Iris pigment epithelial cell (primary cell): ENCODE data around the gene SLC66A1.
"Not testable (repeated sequence)": the region's sequence is repeated elsewhere in the genome, so short reads cannot be mapped to it uniquely, and the experiment has no call there.

Experiments used
- DNase-seq: peaks from one replicate; pipeline ENCODE4 v3.0.0-alpha.2; 2011; ENCODE audit warnings: low read depth

The SLC66A1 gene, protein sequence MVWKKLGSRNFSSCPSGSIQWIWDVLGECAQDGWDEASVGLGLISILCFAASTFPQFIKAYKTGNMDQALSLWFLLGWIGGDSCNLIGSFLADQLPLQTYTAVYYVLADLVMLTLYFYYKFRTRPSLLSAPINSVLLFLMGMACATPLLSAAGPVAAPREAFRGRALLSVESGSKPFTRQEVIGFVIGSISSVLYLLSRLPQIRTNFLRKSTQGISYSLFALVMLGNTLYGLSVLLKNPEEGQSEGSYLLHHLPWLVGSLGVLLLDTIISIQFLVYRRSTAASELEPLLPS

DNA sequence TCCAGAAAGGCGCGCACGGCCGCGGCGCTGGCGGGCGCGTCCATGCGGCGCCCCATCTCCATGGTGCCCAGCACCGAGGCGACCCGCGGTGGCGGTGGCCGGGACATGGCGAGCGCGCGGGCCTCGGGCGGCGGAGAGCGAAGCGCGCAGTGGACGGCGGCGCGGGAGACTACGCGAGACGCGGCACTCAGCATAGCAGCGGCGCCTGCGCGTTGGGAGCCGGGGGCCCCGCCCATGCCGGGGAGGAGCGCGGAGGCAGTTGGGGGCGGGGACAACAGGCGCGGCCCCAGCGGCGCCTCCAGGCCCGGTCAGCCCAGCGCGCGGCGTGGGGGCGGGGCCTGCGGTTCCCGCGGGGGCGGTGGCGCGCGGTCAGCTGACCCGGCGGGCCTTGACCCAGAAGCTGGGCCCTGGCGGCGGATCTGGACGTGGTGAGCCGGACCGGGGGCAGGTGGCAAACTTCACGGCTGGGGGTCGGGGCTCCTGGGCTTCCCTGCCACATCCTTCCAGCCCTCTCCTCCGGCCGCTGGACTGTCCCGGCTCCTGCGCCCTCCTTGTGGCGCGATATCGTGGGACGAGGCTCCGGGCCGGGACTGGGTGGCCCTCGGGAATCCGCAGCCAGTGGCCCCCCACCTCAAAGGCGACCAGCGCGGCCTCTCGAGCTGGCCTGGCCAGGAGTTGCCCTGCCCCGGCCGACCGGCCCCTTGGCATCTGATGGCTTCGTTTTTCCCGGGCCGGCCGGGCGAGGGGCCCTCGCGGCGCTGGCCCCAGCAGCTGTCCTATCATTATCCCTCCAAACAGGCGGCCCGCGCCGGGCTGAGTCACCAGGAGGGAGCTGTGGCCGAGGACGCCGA, at the start of gene SLC66A1, which contains the start of gene AKR7A2:
Gene SLC66A1 (plus strand): TSS at position 396 of the 851 bp plus-strand sequence. CDS start 5,352 bp downstream, outside the sequence.
Gene AKR7A2 (minus strand): TSS at position 214 of the 851 bp plus-strand sequence. CDS start 20 bp downstream, at position 194.
- peak; percentile 90 for DNase-seq

DNA sequence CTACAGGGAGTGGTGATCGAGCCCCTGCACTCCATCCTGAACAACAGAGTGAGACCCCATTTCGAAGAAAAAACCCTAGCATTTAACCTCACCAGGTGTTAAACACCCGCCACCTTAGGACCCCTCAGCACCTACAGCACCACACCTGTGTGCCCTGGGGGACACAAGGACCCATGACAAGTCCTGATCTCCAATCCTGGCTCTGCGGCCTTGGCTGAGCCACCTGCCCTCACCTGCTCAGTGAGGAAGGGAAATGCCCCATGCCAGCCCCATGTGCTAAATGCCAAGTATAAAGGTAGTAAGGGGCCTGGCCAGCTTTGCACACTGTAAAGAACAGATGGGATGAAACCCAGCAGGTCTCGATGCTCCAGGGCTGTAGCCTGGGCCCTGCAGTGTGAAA, 49.4 kb upstream of the SLC66A1 start:
- no peak for DNase-seq

DNA sequence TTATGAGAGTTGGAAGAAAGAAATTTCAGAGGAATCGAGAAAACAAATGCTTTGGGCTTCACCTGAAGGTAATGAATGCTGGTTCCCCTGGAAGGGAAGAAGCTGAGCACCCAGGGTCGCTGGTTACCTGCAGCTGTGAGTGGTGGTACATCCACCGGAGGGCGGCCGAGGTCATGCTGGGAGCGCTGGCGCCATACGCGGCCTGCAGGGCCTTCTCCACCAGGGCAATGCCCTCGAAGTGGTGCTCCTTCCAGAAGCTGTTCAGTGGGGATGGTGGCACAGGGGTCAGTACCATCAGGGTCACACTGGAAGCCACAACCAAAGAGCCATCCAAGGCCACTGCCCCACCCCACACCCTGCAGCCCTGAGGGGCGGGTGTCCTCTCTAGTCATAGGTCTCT, 43.7 kb upstream of the SLC66A1 start:
- DNase-seq: no peak

DNA sequence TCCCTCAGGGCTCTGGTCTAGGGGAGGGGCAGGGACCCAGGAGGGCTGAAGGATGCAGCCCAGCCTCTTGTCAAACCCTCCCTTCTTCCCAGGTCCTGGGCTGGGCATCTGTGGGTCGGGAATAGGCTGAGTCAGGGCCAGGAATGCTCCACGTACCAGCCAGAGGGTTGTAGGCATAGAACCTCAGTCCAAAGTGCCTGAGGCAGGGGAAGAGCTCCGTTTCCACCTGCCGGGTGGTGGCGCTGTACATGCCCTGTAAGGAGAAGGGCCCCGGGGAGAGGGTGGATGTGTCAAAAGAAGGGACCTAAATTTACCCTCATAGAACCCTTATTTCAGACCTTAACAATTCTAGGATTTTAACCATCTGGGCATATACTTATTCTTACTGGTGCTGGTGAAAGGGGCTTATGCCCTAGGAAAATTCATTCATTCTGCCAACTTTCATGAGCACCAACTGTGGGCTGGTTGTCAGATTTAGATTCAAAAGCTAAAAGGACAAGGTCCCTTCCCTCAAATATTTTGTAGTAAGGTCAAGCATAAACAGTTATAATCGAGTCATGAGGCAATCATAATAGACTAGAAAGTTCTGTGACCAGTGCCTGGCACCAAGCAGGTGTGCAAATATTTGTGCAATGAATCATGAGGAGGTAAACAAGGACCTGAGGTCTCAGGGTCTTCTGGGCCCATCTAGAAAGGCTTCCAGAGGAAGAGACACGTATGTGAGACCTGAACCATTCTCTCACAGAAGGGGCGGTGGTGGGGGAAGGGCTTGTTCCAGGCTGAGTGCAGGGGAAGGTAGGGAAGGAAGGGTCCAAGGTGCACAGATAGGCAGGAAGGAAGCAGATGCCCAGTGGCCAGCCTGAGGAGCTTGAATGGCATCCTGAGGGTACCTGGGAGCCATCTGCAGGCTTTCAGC, 42.4 kb upstream of the SLC66A1 start:
- DNase-seq: not testable (repeated sequence)

DNA sequence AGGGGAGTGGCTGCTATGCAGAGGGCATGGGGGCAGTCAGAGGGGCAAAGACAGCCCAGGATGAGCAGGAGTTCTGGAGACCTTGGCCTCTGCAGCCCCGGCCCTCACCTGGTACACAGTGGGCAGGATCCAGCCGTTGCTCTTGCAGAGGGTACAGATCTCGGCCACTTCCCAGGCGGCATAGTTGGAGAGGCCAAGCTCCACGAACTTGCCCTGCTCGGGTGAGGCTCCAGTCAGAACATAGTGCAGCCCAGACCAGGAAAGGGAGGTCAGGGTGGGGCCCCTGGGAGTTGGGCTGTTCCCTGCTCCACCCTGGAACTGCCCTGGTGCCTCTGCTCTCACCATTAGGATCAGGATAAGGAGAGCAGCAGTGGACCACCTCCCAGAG, 41.8 kb upstream of the SLC66A1 start:
- DNase-seq: not testable (repeated sequence)

DNA sequence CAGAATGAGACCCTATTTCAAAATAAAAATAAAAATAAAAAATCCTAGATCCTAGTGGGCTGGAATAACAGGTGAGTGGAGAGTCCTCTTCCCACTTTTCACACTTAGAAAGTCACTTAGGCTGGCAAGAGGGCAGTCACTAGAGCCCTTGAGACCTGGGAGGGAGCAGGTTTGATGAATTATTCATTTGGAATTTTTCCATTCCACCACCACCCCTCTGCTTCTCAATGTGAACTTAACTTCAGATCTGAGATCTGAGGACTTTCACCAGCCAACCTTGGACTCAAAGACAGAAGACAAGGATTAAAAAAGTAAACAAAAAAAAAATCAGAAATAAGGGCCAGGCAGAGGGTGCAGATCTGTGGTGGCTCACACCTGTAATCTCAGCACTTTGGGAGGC, 40.1 kb upstream of the SLC66A1 start:
- no peak for DNase-seq

DNA sequence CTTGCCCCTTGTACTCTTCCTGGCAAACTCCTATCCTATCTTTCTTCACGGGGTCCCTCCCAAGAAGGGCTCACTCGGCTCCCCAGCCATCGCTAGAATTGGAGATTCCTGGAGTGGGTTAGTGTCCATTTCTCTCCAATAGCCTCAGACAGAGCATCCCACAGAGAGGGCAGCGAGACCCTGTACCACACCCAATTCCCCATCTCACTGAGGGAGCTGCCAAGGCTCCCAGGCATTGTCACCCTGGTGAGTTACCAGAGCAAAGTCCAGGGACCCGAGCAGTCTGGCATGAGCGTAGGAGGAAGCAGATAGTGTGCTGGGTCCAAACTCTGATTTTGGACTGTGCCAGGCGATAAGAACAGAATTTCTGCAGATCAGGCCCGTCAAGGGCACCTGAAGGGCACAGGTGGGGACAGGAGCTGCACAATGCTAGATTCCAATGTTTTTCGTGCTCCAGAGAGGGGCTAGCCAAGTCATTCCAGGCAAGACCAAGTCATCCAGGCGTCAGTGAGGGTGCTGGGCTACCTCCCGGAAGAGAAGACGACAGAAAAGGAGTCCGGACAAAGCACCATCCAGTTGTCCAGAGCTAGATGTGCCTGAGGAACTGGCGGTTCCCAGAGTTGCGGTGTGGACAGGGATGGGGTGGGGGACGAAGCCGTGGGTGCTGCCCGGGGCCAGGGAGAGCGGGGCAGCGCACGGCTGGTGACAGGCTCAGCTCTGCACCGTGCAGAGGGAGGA, 38.9 kb upstream of the SLC66A1 start:
- no peak for DNase-seq

DNA sequence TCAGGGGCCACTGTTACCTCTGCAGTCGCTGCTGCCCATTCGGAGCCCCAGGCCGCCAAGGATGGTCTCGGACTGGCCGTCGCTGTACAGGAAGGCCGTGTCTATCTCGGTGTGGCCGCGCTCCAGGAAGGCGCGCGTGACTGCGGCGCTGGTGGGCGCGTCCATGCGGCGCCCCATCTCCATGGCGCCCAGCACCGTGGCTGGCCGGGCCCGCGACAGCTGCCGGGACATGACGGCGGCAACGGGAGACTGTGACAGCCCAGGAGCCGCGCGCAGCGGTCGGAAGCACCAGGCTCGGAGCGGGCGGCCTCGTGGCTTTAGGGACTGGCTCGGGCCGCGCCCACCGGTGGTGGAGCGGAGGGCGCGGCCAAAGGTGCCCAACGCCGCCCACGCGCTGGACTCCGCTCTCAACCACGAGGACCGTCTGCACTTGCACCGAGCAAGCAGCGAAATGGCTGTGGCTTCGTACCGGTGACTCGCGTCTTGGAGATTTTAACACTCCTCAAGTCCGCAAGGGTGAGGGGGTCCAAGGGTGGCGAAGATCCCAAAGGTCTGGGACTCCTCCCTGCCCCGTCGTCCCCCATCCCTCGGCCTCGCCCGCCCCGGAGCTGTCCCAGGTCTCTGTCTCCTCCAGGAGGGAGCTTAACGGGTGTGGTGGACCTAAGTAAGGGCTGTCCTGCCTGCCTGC, 38.1 kb upstream of the SLC66A1 start:
- DNase-seq: not testable (repeated sequence)

DNA sequence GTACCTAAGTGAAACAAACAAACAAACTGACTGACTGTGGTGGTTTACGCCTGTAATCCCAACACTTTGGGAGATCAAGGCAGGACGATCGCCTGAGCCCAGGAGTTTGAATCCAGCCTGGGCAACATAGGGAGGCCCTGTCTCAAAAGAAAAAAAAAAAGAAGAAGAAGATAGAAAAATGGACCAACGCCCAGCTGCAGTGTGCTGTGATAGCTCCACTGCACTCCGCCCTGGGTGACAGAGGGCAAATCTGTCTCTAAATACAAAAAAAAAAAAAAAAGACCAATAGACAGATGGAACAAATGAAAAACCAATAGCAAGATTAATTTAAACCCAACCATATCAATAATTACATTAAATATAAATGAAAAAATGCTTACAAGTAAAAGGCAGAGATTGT, 37.5 kb upstream of the SLC66A1 start:
- no peak for DNase-seq

DNA sequence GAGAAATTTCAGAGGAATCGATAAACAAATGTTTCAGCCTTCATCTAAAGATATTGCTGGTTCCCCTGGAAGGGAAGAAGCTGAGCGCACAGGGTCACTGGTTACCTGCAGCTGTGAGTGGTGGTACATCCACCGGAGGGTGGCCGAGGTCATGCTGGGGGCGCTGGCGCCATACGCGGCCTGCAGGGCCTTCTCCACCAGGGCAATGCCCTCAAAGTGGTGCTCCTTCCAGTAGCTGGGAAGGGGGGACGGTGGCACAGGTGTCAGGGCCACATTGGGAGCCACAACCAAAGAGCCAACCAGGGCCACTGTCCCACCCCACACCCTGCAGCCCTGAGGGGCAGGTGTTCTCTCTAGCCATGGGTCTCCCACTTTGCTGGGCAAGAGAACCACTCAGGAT, 28.2 kb upstream of the SLC66A1 start:
- DNase-seq: no peak

DNA sequence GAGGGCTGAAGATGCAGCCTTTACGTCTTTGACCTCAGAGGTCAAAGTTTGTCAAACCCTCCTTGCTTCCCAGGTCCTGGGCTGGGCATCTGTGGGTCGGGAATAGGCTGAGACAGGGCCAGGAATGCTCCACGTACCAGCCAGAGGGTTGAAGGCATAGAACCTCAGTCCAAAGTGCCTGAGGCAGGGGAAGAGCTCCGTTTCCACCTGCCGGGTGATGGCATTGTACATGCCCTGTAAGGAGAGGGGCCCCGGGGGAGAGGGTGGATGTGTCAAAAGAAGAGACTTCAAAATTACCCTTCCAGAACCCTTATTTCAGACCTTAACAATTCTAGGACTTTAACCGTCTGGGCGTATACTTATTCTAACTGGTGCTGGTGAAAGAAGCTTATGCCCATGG, 27.2 kb upstream of the SLC66A1 start:
- DNase-seq: no peak

DNA sequence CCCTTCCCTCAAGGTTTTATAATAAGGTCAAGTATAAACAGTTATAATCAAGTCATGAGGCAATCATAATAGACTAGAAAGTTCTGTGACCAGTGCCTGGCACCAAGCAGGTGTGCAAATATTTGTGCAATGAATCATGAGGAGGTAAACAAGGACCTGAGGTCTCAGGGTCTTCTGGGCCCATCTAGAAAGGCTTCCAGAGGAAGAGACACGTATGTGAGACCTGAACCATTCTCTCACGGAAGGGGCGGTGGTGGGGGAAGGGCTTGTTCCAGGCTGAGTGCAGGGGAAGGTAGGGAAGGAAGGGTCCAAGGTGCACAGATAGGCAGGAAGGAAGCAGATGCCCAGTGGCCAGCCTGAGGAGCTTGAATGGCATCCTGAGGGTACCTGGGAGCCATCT, 26.8 kb upstream of the SLC66A1 start:
- not testable (repeated sequence) for DNase-seq

DNA sequence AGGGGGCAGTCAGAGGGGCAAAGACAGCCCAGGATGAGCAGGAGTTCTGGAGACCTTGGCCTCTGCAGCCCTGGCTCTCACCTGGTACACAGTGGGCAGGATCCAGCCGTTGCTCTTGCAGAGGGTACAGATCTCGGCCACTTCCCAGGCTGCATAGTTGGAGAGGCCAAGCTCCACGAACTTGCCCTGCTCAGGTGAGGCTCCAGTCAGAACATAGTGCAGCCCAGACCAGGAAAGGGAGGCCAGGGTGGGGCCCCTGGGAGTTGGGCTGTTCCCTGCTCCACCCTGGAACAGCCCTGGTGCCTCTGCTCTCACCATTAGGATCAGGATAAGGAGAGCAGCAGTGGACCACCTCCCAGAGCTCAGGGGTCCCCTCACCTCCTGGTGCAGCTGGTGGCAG, 26.3 kb upstream of the SLC66A1 start:
- not testable (repeated sequence) for DNase-seq

DNA sequence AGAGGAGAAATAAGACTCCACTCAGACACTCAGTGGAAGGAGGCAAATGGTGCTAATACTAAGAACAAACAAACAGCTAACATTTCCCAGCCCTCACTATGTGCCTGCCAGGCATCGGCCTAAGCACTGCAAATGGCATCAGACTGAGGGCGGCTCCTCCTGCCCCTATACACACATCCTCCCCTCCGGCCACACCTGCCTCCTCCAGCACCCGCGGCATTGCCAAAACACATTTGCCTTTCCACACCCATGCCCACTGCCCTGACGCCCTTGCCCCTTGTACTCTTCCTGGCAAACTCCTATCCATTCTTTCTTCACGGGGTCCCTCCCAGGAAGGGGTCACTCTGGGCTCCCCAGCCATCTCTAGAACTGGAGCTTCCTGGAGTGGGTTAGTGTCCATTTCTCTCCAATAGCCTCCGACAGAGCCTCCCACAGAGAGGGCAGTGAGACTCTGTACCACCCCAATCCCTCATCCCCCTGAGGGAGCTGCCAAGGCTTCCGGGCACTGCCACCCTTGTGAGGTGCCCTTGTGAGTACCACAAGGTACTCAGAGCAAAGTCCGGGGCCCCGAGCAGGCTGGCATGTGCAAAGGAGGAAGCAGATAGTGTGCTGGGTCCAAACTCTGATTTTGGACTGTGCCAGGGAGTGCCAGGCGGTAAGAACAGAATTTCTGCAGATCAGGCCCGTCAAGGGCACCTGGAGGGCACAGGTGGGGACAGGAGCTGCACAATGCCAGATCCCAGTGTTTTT, 24.5 kb upstream of the SLC66A1 start:
- no peak for DNase-seq

DNA sequence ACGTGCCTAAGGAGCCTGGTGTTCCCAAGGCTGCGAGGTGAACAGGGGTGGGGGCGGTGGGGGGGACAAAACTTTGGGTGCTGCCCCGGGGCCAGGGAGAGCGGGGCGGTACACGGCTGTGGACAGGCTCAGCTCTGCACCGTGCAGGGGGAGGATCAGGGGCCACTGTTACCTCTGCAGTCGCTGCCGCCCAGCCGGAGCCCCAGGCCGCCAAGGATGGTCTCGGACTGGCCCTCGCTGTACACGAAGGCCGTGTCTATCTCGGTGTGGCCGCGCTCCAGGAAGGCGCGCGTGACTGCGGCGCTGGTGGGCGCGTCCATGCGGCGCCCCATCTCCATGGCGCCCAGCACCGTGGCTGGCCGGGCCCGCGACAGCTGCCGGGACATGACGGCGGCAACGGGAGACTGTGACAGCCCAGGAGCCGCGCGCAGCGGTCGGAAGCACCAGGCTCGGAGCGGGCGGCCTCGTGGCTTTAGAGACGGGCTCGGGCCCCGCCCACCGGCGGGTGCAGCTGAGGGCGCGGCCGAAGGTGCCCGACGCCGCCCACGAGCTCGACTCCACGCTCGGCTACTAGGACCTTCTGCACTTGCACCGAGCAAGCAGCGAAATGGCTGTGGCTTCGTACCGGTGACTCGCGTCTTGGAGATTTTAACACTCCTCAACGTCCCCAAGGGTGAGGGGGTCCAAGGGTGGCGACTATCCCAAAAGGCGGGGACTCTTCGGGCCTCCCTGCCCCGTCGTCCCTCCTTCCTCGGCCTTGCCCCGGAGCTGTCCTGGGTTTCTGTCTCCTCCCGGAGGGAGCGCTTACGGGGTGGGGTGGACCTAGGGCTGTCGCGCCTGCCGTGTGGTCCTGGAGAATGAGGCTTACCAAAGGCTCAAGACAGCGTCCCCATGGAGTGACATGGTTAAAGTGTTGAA, 23.5 kb upstream of the SLC66A1 start, which contains the start of gene AKR7A3:
Gene AKR7A3 (minus strand): TSS at position 447 of the 918 bp plus-strand sequence. CDS start 61 bp downstream, at position 386.
- DNase-seq: peak; percentile 23

DNA sequence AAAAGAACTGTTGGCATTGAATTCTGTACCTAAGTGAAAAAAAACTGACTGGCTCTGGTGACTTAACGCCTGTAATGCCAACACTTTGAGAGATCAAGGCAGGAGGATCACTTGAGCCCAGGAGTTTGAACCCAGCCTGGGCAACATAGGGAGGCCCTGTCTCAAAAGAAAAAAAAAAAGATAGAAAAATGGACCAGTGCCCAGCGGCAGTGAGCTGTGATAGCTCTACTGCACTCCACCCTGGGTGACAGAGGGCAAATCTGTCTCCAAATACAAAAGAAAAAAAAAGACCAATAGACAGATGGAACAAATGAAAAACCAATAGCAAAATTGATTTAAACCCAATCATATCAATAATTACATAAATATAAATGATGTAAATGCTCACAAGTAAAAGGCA, 22.9 kb upstream of the SLC66A1 start:
- DNase-seq: no peak

DNA sequence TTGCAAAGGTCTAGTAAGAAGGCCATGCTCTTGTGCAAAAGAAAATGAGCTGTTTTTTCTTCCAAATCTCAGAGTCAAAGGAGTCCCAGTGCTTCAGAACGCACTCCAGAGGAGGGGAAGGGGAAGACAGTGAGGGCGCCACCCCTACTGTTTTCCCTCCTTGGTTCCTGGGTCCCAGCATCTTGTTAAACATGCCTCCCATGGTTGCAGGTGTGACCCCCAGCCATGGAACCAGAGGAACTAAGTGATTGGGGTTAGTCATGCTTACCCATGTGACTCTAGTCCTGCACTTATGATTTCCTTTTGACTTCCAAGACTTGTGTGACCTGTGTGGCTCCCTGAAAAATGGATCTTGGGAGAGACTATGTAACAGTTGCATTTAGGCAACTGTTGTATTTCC, 17.5 kb upstream of the SLC66A1 start:
- no peak for DNase-seq

DNA sequence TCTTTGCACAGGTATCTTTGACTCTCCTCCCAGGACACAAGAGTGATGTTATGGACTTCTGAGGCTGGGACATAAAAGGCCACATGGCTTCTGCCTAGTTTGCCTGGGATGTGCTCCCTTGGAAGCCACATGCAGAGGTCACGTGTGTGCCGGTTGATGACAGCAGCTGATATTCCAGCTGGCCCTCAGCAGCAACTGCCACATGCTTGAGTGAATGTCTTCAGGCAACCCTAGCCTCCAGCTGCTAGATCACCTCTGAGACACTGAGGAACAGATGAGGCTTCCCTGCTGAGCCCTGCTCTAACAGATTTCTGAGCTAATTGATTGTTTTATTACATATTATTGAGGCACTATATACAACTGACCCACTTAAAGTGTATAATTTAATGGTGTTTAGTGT, 11.9 kb upstream of the SLC66A1 start:
- no peak for DNase-seq

DNA sequence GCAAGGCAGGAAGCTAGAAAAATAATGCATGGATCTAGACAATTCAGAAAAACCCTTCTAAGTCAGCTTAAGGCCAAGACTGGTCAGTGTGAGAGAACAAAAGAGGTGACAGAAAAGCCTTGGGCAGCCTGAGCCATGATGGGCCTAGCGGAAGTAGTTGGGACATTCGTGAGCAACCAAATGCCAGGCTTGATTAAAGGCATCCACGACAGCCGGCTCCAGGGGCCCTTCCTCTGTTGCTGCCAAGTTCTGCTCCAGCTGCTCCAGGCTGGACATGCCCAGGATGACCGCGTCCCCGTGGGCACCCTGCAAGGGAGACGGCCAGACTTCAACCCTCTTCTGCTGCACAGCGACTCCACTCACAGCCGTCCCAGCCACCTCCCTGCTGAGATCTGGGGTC, 8.0 kb upstream of the SLC66A1 start:
- not testable (repeated sequence) for DNase-seq
